Rectal smooth muscle tissue (tissue), 1 donor: ENCODE data around the gene ADNP.

Source experiments
- H3K27ac ChIP-seq: one replicate; pipeline ENCODE4 v1.7.0; 2013; ENCODE audit warnings: low read depth, low read length, inconsistent platforms
- H3K27me3 ChIP-seq: one replicate; pipeline ENCODE4 v1.7.0; 2013; ENCODE audit warnings: low read length; ENCODE audit not compliant: control insufficient read depth, insufficient read depth
- H3K36me3 ChIP-seq: one replicate; pipeline ENCODE4 v1.7.0; 2013; ENCODE audit warnings: low read length; ENCODE audit not compliant: control insufficient read depth, insufficient read depth
- H3K4me1 ChIP-seq: one replicate; pipeline ENCODE4 v1.7.0; 2013; ENCODE audit warnings: low read length; ENCODE audit not compliant: control insufficient read depth, insufficient read depth
- H3K4me3 ChIP-seq: one replicate; pipeline ENCODE4 v1.7.0; 2013; ENCODE audit warnings: low read length
- H3K9ac ChIP-seq: one replicate; pipeline ENCODE4 v1.7.0; 2013; ENCODE audit warnings: low read length

Gene ADNP

GRCh38 chr20:50843331-50844276, 87.6 kb downstream of the ADNP start:
- no peak overlapping the region for H3K27ac ChIP-seq
- H3K9ac ChIP-seq, result no peak overlapping the region
- H3K4me3 ChIP-seq, result no peak overlapping the region
- H3K36me3 ChIP-seq, result no peaks in the 10 kb centered on the region
- H3K4me1 ChIP-seq, result no peaks in the 10 kb centered on the region
- no peaks in the 10 kb centered on the region for H3K27me3 ChIP-seq

GRCh38 chr20:50842821-50843220, 88.4 kb downstream of the ADNP start:
- Histone ChIP-seq H3K36me3 (no peaks in the 10 kb centered on the region), H3K27ac (no peak overlapping the region), H3K4me3 (no peak overlapping the region), H3K27me3 (no peaks in the 10 kb centered on the region), H3K9ac (no peak overlapping the region), H3K4me1 (no peaks in the 10 kb centered on the region)
